Stimulated activated effector memory CD8-positive, alpha-beta T cell treated with anti-CD3 and anti-CD28 coated beads, Interleukin-12 subunit alpha, Interleukin-12 subunit beta, amount 100 ng/mL, for 72 hours (primary cell): ENCODE results near the gene UBA1.

ENCODE experiments used
- ATAC-seq: fragments of 150-1000 bp; cut with Tn5 transposase; 2 replicates; pipeline ENCODE4 v1.10.0; 2021
- DNase-seq, 2 donors: peaks; one replicate each; pipeline ENCODE4 v3.0.0; 2021 to 2022; ENCODE audit warnings: low spot score in 2 of 2
- H3K27ac Mint-ChIP-seq: one replicate; pipeline ENCODE4 v1.8.0; 2022; ENCODE audit warnings: mild to moderate bottlenecking, mixed read lengths
- H3K36me3 Mint-ChIP-seq: one replicate; pipeline ENCODE4 v1.8.0; 2022; ENCODE audit warnings: mild to moderate bottlenecking, mixed read lengths
- H3K4me1 Mint-ChIP-seq: one replicate; pipeline ENCODE4 v1.8.0; 2022; ENCODE audit warnings: mixed read lengths
- H3K4me3 Mint-ChIP-seq: one replicate; pipeline ENCODE4 v1.8.0; 2022; ENCODE audit warnings: mild to moderate bottlenecking, mixed read lengths
- H3K9me3 Mint-ChIP-seq: one replicate; pipeline ENCODE4 v1.8.0; 2022; ENCODE audit warnings: mixed read lengths

The UBA1 gene

DNA sequence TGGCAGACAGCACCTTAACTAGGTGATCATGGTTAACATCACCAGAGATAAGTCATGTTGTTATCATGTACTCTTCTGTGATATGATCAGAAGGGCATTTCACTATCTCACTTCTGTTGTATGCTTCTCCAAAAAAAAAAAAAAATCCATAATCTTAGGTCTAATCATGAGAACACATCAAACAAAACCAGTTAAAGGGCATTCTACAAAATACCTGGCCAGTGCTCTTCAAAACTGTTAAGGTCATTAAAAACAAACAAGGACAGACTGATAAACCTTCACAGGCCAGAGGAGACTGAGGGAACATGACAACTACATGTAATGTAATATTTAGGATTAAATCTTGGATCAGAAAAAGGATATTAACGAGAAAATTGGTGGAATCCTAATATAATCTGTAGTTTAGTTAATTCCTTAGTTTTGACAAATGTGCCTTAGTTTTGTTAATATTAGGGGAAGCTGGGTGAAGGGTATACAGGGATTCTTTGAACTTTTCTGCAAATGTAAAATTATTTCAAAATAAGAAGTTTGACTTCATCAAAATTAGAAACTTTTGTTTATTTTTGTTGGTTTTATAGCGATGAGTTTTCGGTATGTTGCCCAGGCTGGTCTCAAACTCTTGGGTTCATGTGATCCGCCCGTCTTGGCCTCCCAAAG lies 30.6 kb upstream of the UBA1 start:
- Mint-ChIP-seq H3K36me3 (peaks cover 58% of the 10 kb centered on the region), H3K4me3 (no peak overlapping the region), H3K27ac (no peak overlapping the region), H3K4me1 (no peaks in the 10 kb centered on the region), H3K9me3 (no peaks in the 10 kb centered on the region)
- DNase-seq (no peak), ATAC-seq (no peak)

DNA sequence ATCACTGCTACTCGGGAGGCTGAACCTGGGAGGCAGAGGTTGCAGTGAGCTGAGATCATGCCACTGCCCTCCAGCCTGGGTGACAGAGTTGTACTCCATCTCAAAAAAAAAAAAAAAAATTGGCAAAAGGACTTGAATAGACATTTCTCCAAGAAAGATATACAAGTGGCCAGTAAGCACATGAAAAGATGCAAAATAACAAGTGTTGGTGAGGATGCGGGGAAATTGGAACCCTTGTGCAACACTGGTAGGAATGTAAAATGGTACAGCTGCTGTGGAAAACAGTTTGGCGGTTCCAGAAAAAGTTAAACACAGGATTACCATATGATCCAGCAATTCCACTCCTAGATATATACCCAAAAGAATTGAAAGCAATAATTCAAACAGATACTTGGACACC lies 29.2 kb upstream of the UBA1 start:
- Mint-ChIP-seq H3K36me3 (peaks cover 60% of the 10 kb centered on the region), H3K4me1 (peaks cover 6% of the 10 kb centered on the region), H3K9me3 (no peaks in the 10 kb centered on the region), H3K27ac (no peak overlapping the region), H3K4me3 (no peak overlapping the region)
- no peak for ATAC-seq
- DNase-seq = no peak

DNA sequence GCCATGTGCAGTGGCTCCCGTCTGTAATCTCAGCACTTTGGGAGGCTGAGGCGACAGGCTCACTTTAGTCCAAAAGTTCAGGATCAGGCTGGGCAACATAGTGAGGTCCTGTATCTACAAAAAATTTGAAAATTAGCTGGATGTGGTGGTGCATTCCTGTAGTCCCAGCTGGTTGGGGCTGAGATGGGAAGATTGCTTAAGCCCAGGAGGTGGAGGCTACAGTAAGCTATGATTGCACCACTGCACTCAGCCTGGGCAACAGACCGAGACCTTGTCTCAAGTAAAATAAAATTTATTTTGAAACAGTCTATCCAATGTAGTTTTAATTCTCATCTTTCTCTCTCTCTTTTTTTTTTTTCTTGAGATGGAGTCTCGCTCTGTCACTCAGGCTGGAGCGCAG lies 27.5 kb upstream of the UBA1 start:
- no peak overlapping the region for H3K27ac Mint-ChIP-seq
- ATAC-seq = no peak
- peaks cover 6% of the 10 kb centered on the region for H3K4me1 Mint-ChIP-seq
- DNase-seq = no peak
- H3K4me3 Mint-ChIP-seq = no peak overlapping the region
- H3K36me3 Mint-ChIP-seq = peaks cover 55% of the 10 kb centered on the region
- no peaks in the 10 kb centered on the region for H3K9me3 Mint-ChIP-seq

DNA sequence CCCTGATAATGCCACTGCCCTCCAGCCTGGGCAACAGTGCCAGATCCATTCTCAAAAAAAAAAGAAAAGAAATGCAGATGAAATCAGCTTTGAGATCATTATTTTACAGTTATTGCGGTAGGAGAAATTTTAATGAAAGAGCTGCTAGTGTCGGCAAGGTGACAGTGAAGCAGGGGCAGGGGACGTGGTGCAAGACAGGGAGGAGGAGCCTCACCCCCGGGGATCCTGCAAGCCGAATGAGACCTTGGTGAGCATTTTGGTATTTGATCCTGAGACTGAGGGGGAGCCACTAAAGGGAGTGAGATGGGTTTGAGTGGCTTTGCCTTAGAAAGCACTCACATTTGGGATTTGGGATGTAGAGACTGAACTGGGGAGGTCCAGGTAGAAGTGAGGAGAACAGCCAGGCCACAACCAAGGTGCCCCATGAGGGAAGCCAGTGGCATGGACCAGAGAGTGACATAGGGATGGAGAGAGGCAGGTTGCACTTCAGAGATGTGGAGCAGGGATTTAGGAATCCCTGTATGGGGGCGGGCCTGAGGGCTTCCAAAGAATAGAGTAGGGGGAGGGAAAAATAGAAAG lies 25.0 kb upstream of the UBA1 start:
- ATAC-seq (no peak), DNase-seq (no peak)
- Mint-ChIP-seq H3K4me1 (peaks cover 6% of the 10 kb centered on the region), H3K9me3 (no peaks in the 10 kb centered on the region), H3K36me3 (peaks cover 58% of the 10 kb centered on the region), H3K4me3 (no peak overlapping the region), H3K27ac (peak overlapping the region; percentile 75)

DNA sequence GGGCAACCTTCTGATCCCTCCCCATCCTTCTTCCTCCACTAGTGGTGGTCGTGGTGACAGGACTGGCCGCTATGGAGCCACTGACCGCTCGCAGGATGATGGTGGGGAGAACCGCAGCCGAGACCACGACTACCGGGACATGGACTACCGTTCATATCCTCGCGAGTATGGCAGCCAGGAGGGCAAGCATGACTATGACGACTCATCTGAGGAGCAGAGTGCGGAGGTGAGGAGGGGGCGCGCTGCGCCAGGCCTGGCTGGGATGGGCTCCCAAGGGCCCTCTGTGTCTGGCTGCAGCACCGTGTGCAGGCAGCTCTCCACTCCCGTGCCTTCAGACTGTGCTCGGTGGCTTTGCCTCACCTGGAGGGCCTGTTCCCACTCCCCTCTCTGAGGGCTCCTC lies 24.4 kb upstream of the UBA1 start:
- H3K9me3 Mint-ChIP-seq = no peaks in the 10 kb centered on the region
- H3K36me3 Mint-ChIP-seq = peaks cover 58% of the 10 kb centered on the region
- DNase-seq (no peak), ATAC-seq (no peak)
- peaks cover 6% of the 10 kb centered on the region for H3K4me1 Mint-ChIP-seq
- no peak overlapping the region for H3K27ac Mint-ChIP-seq
- H3K4me3 Mint-ChIP-seq = no peak overlapping the region

DNA sequence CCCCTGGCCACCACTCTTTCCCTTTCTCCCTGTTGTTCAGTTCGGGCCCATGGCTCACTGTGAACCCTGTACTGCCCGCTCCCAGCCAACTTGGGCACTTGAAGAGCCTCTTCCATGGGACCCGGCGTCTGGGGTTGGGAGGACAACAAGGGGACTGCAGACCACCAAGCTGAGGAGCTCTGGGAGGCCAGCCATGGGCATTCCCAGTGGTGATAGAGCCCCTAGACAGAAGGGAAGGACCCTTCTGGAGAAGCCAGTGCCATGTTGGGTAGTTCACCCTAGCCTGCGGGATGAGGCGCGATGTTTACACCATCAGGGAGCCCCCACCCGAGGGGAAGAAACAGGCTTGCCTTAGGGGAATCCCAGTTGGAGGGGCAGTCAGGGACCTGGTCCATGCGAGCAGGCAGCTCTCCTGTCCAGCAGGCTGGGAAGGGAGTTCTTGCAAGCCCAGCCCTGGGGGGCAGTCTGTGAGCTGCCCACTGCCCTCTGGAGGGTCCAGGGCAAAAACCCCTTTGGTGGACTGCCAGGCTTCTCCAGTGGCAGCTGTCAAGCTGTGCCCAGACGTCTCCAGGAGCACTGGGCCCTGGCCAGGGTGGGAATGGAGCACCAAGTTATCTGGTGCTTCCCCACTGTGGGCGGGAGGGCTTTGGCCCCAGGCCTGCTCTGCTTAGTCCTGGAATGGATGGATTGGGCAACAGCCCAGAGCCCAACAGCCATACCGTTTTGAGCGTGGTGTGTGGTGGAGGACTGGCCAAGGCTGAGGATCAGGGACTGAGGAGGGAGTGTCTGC lies 23.7 kb upstream of the UBA1 start:
- peaks cover 58% of the 10 kb centered on the region for H3K36me3 Mint-ChIP-seq
- no peak for ATAC-seq
- no peak for DNase-seq
- no peaks in the 10 kb centered on the region for H3K9me3 Mint-ChIP-seq
- no peak overlapping the region for H3K27ac Mint-ChIP-seq
- no peak overlapping the region for H3K4me3 Mint-ChIP-seq
- peaks cover 6% of the 10 kb centered on the region for H3K4me1 Mint-ChIP-seq

DNA sequence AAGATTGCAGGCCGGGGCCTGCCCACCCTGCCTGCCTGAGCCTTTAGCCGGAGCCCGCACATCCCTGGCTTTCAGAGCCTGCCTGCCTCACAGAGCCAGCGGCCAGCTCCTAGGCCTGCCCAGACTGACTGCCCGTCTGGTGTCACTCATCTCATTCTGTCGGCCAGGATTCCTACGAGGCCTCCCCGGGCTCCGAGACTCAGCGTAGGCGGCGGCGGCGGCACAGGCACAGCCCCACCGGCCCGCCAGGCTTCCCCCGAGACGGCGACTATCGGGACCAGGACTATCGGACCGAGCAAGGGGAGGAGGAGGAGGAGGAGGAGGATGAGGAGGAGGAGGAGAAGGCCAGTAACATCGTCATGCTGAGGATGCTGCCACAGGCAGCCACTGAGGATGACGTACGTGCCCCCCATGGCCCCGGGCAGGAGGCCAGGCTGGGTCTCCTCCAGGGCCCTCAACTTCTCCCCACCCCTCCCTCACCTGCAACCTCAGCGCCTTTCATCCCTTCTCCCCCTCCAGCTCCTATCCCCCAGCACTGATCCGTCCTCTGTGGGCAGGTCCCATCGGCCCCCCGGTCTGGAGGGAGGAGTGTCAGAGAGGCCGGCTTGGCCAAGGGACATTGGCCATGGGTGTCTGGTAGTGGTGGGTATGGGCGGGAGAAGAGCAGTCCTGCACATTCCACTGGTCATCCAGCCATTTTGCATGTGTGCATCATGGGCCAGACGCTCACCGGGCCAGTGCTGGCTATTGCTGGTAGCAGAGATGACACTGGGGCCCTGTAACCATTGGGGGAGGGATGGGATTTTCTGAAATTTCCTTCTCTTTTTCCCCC lies 22.6 kb upstream of the UBA1 start:
- H3K36me3 Mint-ChIP-seq = peaks cover 66% of the 10 kb centered on the region
- DNase-seq (no peak), ATAC-seq (no peak)
- H3K27ac Mint-ChIP-seq = no peak overlapping the region
- peaks cover 6% of the 10 kb centered on the region for H3K4me1 Mint-ChIP-seq
- no peak overlapping the region for H3K4me3 Mint-ChIP-seq
- no peaks in the 10 kb centered on the region for H3K9me3 Mint-ChIP-seq

DNA sequence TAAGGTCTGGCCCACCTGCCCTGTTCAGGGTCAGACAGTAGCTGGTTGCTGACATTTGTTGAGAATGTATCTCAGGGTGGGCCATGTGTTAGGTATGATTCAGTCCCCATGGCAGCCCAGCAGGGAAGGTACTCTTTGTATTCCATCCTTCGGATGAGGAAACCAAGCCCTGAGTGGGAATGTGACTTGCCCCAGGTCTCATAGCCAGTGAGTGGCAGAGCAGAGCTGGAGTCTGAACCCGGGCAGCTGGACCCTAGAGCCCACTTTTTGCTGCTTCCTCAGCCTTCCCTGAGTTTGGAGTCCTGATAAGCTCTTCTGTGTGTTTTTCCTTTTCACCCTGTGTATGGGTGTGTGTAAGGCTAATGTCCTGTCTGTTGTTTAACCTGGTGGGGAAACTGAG lies 21.6 kb upstream of the UBA1 start:
- peaks cover 75% of the 10 kb centered on the region for H3K36me3 Mint-ChIP-seq
- no peaks in the 10 kb centered on the region for H3K9me3 Mint-ChIP-seq
- no peak for ATAC-seq
- H3K27ac Mint-ChIP-seq = peak overlapping the region; percentile 54
- no peak overlapping the region for H3K4me3 Mint-ChIP-seq
- no peak for DNase-seq
- H3K4me1 Mint-ChIP-seq = peaks cover 14% of the 10 kb centered on the region

DNA sequence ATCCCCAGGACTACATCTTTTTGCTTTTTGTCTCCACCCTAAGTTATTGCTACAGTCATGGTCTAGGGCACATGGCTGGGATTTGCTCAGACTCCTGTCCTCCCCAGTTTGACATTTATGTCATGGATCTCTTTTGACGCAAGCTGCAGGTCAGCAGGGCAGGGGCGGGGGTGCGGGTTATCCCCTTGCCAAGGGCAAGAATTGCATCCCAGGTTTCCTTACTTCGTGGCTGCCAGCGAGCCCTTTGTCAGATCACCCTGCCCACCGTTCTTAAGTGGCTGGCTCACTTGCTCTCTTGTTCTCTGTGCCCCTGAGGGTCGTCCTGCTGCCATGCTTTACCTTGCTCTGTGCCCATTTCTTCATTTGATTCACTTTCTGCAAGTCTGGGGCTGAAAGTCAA lies 21.1 kb upstream of the UBA1 start:
- Mint-ChIP-seq H3K27ac (peak overlapping the region; percentile 54), H3K9me3 (no peaks in the 10 kb centered on the region), H3K4me3 (no peak overlapping the region), H3K4me1 (peaks cover 14% of the 10 kb centered on the region), H3K36me3 (peaks cover 80% of the 10 kb centered on the region)
- DNase-seq = no peak
- ATAC-seq = no peak

DNA sequence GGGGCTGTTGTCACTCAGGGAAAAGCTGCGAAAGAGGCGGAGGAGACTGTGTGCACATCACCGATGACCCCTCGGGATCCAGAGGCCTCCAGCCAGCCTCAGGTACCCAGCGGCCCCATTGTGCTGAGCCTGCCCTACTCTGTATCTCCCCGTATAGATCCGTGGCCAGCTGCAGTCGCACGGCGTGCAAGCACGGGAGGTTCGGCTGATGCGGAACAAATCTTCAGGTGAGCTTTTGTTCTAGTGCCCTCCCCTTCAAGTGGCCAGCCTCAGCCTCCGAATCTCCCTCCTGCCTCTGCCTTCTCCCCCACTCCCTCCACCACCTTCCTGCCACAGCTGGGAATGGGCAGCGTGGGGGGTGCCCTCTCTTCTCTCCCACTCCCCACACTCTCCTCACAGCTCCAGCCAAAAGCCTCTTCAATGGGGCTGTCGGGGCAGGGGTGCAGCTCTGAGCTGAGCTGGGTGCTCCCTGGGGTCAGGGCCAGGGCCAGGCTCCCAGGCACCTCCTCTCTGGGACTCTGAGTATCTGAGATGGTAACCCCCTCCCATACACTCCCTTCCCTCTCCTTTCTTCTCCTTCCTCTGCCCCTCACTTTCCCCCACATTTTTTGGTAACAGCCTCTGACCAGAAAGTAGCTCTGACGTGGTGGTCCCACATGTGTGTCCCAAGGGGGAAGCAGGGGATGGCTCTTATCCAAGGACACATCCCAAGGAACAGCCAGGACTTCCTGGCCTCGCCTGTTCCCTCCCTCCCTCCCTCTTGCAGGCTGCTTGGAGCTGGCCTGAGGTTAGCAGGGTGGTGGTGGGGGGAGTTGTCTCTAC lies 20.4 kb upstream of the UBA1 start:
- H3K36me3 Mint-ChIP-seq = peaks cover 86% of the 10 kb centered on the region
- H3K4me3 Mint-ChIP-seq = no peak overlapping the region
- H3K9me3 Mint-ChIP-seq = no peaks in the 10 kb centered on the region
- DNase-seq (no peak), ATAC-seq (no peak)
- H3K4me1 Mint-ChIP-seq = peaks cover 19% of the 10 kb centered on the region
- H3K27ac Mint-ChIP-seq = no peak overlapping the region

DNA sequence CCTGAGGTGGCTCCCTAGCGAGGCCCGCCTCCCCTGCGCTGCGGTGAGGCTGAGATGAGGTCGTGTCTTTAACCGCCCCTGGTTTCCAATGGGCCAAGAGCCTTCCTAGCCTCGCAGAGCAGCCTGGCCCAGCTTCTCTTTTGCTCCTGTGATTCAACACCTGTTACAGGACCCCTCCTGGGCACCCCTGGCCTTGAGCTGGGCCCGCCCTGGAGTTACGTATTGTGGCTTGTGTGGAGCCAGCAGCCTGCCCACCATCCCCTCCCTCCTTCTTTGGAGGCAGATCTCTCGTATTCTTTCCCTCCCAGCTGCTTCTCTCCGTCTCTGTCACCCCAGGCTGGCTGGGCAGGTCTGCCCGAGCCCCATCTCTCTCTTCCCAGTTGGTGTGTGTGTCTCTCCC lies 19.3 kb upstream of the UBA1 start:
- no peak for DNase-seq
- Mint-ChIP-seq H3K4me3 (no peak overlapping the region), H3K27ac (no peak overlapping the region), H3K4me1 (peaks cover 14% of the 10 kb centered on the region), H3K9me3 (no peaks in the 10 kb centered on the region), H3K36me3 (peaks cover 86% of the 10 kb centered on the region)
- ATAC-seq = no peak

DNA sequence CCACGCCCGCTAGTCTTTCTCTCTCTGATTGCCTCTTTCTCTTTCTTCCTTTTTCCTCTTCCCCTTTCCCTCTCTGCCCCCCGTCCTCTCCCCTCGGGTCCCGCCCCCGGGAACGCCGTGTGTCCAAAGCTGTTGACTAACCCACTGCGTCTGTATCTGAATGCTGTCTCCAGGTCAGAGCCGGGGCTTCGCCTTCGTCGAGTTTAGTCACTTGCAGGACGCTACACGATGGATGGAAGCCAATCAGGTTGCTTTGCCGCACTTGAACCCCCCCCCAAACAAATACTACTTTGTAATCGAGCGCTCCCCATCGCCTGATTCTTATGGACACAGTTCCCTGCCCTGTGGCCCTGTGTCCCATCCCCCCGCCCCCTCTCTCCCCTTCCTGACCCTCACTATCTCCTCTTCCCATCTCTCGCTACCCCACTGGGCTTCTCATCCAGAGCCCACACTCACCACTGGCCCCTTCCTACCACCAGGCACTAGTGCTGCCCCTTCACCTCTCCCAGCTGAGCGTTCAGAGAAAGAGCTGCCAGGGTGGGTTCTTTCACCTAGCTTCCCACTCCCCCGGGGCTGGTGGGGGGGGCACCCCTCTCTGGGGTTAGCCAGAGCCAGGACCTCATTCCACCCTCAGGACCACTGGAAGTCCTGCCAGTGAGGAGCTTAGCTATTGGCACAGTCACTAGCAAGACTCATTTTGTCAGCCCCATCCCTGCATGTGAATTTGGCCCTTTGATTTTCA lies 18.6 kb upstream of the UBA1 start:
- Mint-ChIP-seq H3K36me3 (peaks cover 86% of the 10 kb centered on the region), H3K9me3 (no peaks in the 10 kb centered on the region), H3K4me1 (peaks cover 14% of the 10 kb centered on the region), H3K27ac (no peak overlapping the region), H3K4me3 (no peak overlapping the region)
- DNase-seq (no peak), ATAC-seq (no peak)

DNA sequence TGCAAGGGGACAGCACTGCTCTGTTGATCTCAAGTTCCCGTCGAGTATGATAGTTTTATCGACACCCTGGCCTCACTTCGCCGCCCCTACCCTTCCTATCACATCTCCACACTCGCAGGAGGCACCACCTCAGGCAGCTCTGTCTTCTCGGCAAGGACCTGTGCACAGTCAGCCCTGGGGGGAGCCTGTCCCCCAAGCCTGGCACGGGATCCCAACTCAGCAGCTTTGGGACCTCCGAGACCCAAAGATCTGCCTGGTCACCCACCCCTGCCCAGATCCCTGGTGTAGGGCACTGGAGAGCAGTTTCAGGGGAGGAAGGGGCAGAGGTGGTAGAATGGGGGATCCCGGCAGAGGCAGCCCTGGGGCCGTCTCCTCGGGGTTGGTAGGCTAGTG lies 18.0 kb upstream of the UBA1 start:
- ATAC-seq = no peak
- H3K36me3 Mint-ChIP-seq = peaks cover 86% of the 10 kb centered on the region

DNA sequence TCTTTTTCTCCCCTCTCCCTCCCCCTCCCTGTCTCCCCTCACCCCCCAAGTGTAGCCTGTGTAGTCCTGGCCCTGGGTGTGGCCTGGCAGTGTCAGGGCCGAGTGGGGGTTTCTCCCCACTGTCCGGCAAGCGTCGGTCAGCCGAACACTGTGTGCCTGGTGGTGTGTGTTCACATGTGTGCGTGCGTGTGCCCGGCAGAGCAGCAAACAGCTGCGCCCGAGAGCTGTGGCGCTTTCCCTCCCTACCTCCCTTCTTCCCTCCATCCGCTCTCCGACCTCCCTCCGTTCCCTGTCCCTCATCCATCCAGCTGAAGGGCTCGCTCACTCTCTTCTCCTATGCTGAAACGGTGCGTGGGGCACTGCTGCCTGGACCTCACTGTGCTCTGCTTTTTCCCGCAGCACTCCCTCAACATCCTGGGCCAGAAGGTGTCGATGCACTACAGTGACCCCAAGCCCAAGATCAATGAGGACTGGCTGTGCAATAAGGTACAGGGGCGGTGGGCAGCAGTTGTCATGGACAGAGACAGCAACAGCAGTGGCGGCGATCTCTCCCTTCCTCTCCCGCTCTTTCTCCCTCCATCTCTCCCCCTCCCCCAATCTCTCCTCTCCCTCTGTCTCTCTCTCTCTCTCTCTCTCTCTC lies 17.4 kb upstream of the UBA1 start:
- peaks cover 86% of the 10 kb centered on the region for H3K36me3 Mint-ChIP-seq
- no peak overlapping the region for H3K4me3 Mint-ChIP-seq
- no peaks in the 10 kb centered on the region for H3K9me3 Mint-ChIP-seq
- DNase-seq (no peak), ATAC-seq (no peak)
- peak overlapping the region; percentile 86 for H3K27ac Mint-ChIP-seq
- H3K4me1 Mint-ChIP-seq = peaks cover 14% of the 10 kb centered on the region

More for the DNA sequence above, 18.0 kb upstream of the UBA1 start:
- Mint-ChIP-seq H3K9me3 (no peaks in the 10 kb centered on the region), H3K4me1 (peaks cover 14% of the 10 kb centered on the region), H3K27ac (no peak overlapping the region), H3K4me3 (no peak overlapping the region)
- no peak for DNase-seq
